ENCODE results near the gene SLC12A6.

DNA sequence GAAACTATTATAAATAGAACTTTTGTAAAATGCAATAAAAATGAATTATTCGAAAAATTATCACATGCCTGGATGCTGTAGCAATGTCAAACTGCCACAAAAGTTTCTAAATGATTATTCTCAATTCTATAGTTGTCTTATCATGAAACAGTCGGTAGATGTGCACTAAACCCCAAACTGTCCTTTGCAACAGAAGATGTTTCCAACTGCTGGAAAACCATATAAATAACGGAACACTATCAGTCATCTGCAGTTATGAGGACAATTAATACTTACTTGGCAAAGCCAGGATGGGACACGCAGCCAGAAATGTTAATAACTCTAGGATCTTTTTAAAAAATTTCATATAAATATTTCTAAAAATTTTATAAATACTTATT, 95.3 kb downstream of the SLC12A6 start:
- TF ChIP-seq, protein P1, sequence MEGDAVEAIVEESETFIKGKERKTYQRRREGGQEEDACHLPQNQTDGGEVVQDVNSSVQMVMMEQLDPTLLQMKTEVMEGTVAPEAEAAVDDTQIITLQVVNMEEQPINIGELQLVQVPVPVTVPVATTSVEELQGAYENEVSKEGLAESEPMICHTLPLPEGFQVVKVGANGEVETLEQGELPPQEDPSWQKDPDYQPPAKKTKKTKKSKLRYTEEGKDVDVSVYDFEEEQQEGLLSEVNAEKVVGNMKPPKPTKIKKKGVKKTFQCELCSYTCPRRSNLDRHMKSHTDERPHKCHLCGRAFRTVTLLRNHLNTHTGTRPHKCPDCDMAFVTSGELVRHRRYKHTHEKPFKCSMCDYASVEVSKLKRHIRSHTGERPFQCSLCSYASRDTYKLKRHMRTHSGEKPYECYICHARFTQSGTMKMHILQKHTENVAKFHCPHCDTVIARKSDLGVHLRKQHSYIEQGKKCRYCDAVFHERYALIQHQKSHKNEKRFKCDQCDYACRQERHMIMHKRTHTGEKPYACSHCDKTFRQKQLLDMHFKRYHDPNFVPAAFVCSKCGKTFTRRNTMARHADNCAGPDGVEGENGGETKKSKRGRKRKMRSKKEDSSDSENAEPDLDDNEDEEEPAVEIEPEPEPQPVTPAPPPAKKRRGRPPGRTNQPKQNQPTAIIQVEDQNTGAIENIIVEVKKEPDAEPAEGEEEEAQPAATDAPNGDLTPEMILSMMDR (IDR thresholded peaks at IDR 0.05) = no peak
- no peak for TF ChIP-seq POLR2A (IDR thresholded peaks at IDR 0.05)

Data from lower leg skin (tissue), 3 donors.